GM15510 (cell line): ENCODE data around the gene GDPD5.

Experiments used
- POLR2A ChIP-seq: IDR thresholded peaks from 3 replicates; pipeline ENCODE4 v1.6.1; 2011; ENCODE audit warnings: borderline replicate concordance; ENCODE audit not compliant: insufficient read length; ENCODE audit errors: extremely low read depth

The GDPD5 gene

GRCh38 chr11:75470476-75471080 is 55.2 kb downstream of the GDPD5 start:
- no peak for TF ChIP-seq POLR2A

GRCh38 chr11:75469785-75470405 is 55.8 kb downstream of the GDPD5 start:
- no peak for TF ChIP-seq POLR2A

- TF ChIP-seq POLR2A = no peak
Measured at GRCh38 chr11:75468534-75469340, 57.0 kb downstream of the GDPD5 start.

- no peak for TF ChIP-seq POLR2A
Measured at GRCh38 chr11:75467881-75468280, 57.9 kb downstream of the GDPD5 start.

GRCh38 chr11:75467311-75467710 is 58.4 kb downstream of the GDPD5 start:
- no peak for TF ChIP-seq POLR2A

GRCh38 chr11:75465701-75466531 is 59.8 kb downstream of the GDPD5 start:
- TF ChIP-seq POLR2A = no peak

GRCh38 chr11:75463106-75463774 is 62.5 kb downstream of the GDPD5 start:
- TF ChIP-seq POLR2A = no peak

- TF ChIP-seq POLR2A = no peak
Measured at GRCh38 chr11:75462117-75462653, 63.6 kb downstream of the GDPD5 start.

- no peak for TF ChIP-seq POLR2A
Measured at GRCh38 chr11:75461151-75461550, 64.6 kb downstream of the GDPD5 start.

- TF ChIP-seq POLR2A = no peak
Measured at GRCh38 chr11:75456596-75457183, 69.1 kb downstream of the GDPD5 start.

GRCh38 chr11:75454987-75455386 is 70.8 kb downstream of the GDPD5 start:
- no peak for TF ChIP-seq POLR2A

- no peak for TF ChIP-seq POLR2A
Measured at GRCh38 chr11:75453916-75454655, 71.7 kb downstream of the GDPD5 start.

GRCh38 chr11:75450826-75451821 is 74.6 kb downstream of the GDPD5 start:
- no peak for TF ChIP-seq POLR2A

- TF ChIP-seq POLR2A = no peak
Measured at GRCh38 chr11:75450236-75450635, 75.5 kb downstream of the GDPD5 start.
